Fibroblast of skin of left biceps (primary cell): ENCODE results near the gene MSANTD3.
"Not testable (repeated sequence)": the region's sequence is repeated elsewhere in the genome, so short reads cannot be mapped to it uniquely, and the experiment has no call there.

Source experiments
- DNase-seq, 2 experiments: peaks; one replicate each; pipeline ENCODE4 v3.0.0-alpha.2; 2013; ENCODE audit warnings: low read depth in 2 of 2

MSANTD3 gene

GRCh38 chr9:100426530-100427365 lies at the start of gene MSANTD3:
Gene MSANTD3 (plus strand): TSS chr9:100427143. CDS start chr9:100441939, 14,796 bp downstream.
- no peak for DNase-seq

GRCh38 chr9:100379862-100380261 lies 47.1 kb upstream of the MSANTD3 start:
- DNase-seq = peak; percentile 69 to 70

GRCh38 chr9:100392989-100393388 lies 34.0 kb upstream of the MSANTD3 start:
- DNase-seq = not testable (repeated sequence)

GRCh38 chr9:100394032-100394695 lies 32.8 kb upstream of the MSANTD3 start:
- no peak for DNase-seq

GRCh38 chr9:100394816-100395215 lies 32.1 kb upstream of the MSANTD3 start:
- no peak for DNase-seq

GRCh38 chr9:100396769-100397168 lies 30.2 kb upstream of the MSANTD3 start:
- no peak for DNase-seq

- peak in 1 of 2 experiments; percentile 25 for DNase-seq
Observed at GRCh38 chr9:100397529-100398266, 29.2 kb upstream of the MSANTD3 start.

- no peak for DNase-seq
Observed at GRCh38 chr9:100401042-100401441, 25.9 kb upstream of the MSANTD3 start.

- no peak for DNase-seq
Observed at GRCh38 chr9:100406962-100407361, 20.0 kb upstream of the MSANTD3 start.

- DNase-seq = no peak
Observed at GRCh38 chr9:100408546-100409175, 18.3 kb upstream of the MSANTD3 start.

- no peak for DNase-seq
Observed at GRCh38 chr9:100409176-100409556, 17.8 kb upstream of the MSANTD3 start.

- DNase-seq = peak in 1 of 2 experiments; percentile 64
Observed at GRCh38 chr9:100411472-100412283, 15.3 kb upstream of the MSANTD3 start.

GRCh38 chr9:100413839-100414420 lies 13.0 kb upstream of the MSANTD3 start:
- no peak for DNase-seq

- DNase-seq = no peak
Observed at GRCh38 chr9:100417815-100418214, 9.1 kb upstream of the MSANTD3 start.

- DNase-seq = no peak
Observed at GRCh38 chr9:100419166-100419565, 7.8 kb upstream of the MSANTD3 start.

GRCh38 chr9:100421116-100421515 lies 5.8 kb upstream of the MSANTD3 start:
- not testable (repeated sequence) for DNase-seq

GRCh38 chr9:100425758-100426157 lies 1.2 kb upstream of the MSANTD3 start:
- no peak for DNase-seq

- no peak for DNase-seq
Observed at GRCh38 chr9:100426189-100426529, 784 bp upstream of the MSANTD3 start.

GRCh38 chr9:100427366-100428263 lies 672 bp downstream of the MSANTD3 start:
- DNase-seq = no peak
